Tongue (tissue), 2 donors: ENCODE results near the gene SLC6A17. TPM values are rescaled to one million over a fixed set of nuclear protein-coding genes. Genes with fewer than 3 reads are reported as not detected.

Experiments
- DNase-seq: peaks from one replicate; pipeline ENCODE4 v3.0.0-alpha.2; 2015
- total RNA-seq: library from RNA; depleted of rRNA; stranded (reverse); fragments of >200 nt; gene quantifications from one replicate; pipeline ENCODE4 v1.2.3, GENCODE V29; 2014

The SLC6A17 gene
- under 0.01 TPM for total RNA-seq

GRCh38 chr1:110150330-110151174, at the start of gene SLC6A17:
SLC6A17 (plus strand) TSS chr1:110150494; CDS start chr1:110166930, 16,436 bp downstream.
- DNase-seq = peak; percentile 19

- no peak for DNase-seq
Measured at GRCh38 chr1:110102081-110102480, 48.2 kb upstream of the SLC6A17 start.

- peak; percentile 85 for DNase-seq
Measured at GRCh38 chr1:110106013-110106941, 44.0 kb upstream of the SLC6A17 start.

GRCh38 chr1:110107867-110108469, 42.3 kb upstream of the SLC6A17 start:
- DNase-seq = no peak

- no peak for DNase-seq
Measured at GRCh38 chr1:110111081-110111480, 39.2 kb upstream of the SLC6A17 start.

GRCh38 chr1:110112143-110112542, 38.2 kb upstream of the SLC6A17 start, which contains the start of gene UBL4B:
UBL4B (plus strand) TSS chr1:110112443; CDS start chr1:110112535, 92 bp downstream.
- DNase-seq = no peak

GRCh38 chr1:110112656-110113055, 37.6 kb upstream of the SLC6A17 start:
- DNase-seq = no peak

- no peak for DNase-seq
Measured at GRCh38 chr1:110113551-110113950, 36.7 kb upstream of the SLC6A17 start.

- no peak for DNase-seq
Measured at GRCh38 chr1:110114173-110114572, 36.1 kb upstream of the SLC6A17 start.

GRCh38 chr1:110114784-110115183, 35.5 kb upstream of the SLC6A17 start:
- no peak for DNase-seq

- DNase-seq = no peak
Measured at GRCh38 chr1:110118636-110119396, 31.5 kb upstream of the SLC6A17 start.

- DNase-seq = peak; percentile 25
Measured at GRCh38 chr1:110119843-110120242, 30.5 kb upstream of the SLC6A17 start.

- DNase-seq = no peak
Measured at GRCh38 chr1:110120960-110121561, 29.2 kb upstream of the SLC6A17 start.

- DNase-seq = no peak
Measured at GRCh38 chr1:110123224-110123623, 27.1 kb upstream of the SLC6A17 start.

GRCh38 chr1:110125810-110126209, 24.5 kb upstream of the SLC6A17 start:
- no peak for DNase-seq

- peak; percentile 8 for DNase-seq
Measured at GRCh38 chr1:110130113-110130591, 20.1 kb upstream of the SLC6A17 start.

GRCh38 chr1:110130989-110131388, 19.3 kb upstream of the SLC6A17 start:
- no peak for DNase-seq

GRCh38 chr1:110132682-110133081, 17.6 kb upstream of the SLC6A17 start:
- DNase-seq = no peak

- no peak for DNase-seq
Measured at GRCh38 chr1:110133436-110133835, 16.9 kb upstream of the SLC6A17 start.

- DNase-seq = peak; percentile 11
Measured at GRCh38 chr1:110134050-110134595, 16.2 kb upstream of the SLC6A17 start.

GRCh38 chr1:110135246-110135645, 15.0 kb upstream of the SLC6A17 start:
- no peak for DNase-seq
